Type B pancreatic cell (in vitro differentiated cells): ENCODE measurements around the gene RNF10. TPM values are rescaled to one million over a fixed set of nuclear protein-coding genes. Genes with fewer than 3 reads are reported as not detected.

Source experiments
- DNase-seq: peaks from one replicate; pipeline ENCODE4 v3.0.0; 2021; ENCODE audit warnings: mixed read lengths; ENCODE audit not compliant: unreplicated experiment; ENCODE audit errors: extremely low spot score
- H3K27ac Mint-ChIP-seq: 2 replicates; pipeline ENCODE4 v1.8.0; 2021; ENCODE audit warnings: mild to moderate bottlenecking, mixed read lengths
- H3K27me3 Mint-ChIP-seq: 2 replicates; pipeline ENCODE4 v1.8.0; 2021; ENCODE audit warnings: mixed read lengths
- H3K36me3 Mint-ChIP-seq: 2 replicates; pipeline ENCODE4 v1.8.0; 2021; ENCODE audit warnings: mixed read lengths
- H3K4me1 Mint-ChIP-seq: one replicate; pipeline ENCODE4 v1.8.0; 2021; ENCODE audit warnings: mixed read lengths; ENCODE audit not compliant: unreplicated experiment
- H3K4me3 Mint-ChIP-seq: 2 replicates; pipeline ENCODE4 v1.8.0; 2021; ENCODE audit warnings: mild to moderate bottlenecking, mixed read lengths
- H3K9me3 Mint-ChIP-seq: 2 replicates; pipeline ENCODE4 v1.8.0; 2021; ENCODE audit warnings: mixed read lengths
- CTCF ChIP-seq: fragments of 200-600 bp; sonication (generic); conservative IDR thresholded peaks from 2 replicates; pipeline ENCODE4 v1.5.0; 2021; ENCODE audit warnings: antibody characterized with exemption, mild to moderate bottlenecking
- total RNA-seq: library from RNA; stranded (reverse); gene quantifications from 2 replicates; pipeline ENCODE4 v1.2.1, GENCODE V29; 2021; ENCODE audit warnings: low replicate concordance

RNF10 gene
- total RNA-seq, 1 donor from 2014 or later: 188 TPM

DNA sequence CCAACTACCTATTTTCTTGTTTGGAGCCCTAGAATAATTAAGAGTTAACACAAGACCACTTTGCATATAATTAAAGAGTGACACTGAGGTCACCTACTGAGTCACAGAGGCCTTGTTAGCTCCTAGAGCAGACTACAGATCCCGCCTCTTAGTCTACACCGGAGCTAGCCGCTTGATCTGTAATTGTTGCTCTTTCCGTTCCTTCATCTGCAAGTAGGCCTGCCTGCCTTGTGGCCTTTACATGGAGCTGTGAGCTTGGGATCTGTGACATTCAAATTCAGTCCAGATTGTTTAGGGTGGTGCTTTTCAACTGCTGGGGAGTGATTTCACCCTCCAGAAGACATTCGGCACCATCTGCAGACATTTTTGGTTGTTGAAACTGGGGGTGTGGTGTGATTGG, 43.8 kb upstream of the RNF10 start:
- no peak for DNase-seq
- H3K36me3 Mint-ChIP-seq: peaks cover 7% of the 10 kb centered on the region
- H3K9me3 Mint-ChIP-seq: no peaks in the 10 kb centered on the region
- H3K4me1 Mint-ChIP-seq: peaks cover 13% of the 10 kb centered on the region
- H3K4me3 Mint-ChIP-seq: no peak overlapping the region
- TF ChIP-seq CTCF: no peak
- no peaks in the 10 kb centered on the region for H3K27me3 Mint-ChIP-seq
- H3K27ac Mint-ChIP-seq: no peak overlapping the region

DNA sequence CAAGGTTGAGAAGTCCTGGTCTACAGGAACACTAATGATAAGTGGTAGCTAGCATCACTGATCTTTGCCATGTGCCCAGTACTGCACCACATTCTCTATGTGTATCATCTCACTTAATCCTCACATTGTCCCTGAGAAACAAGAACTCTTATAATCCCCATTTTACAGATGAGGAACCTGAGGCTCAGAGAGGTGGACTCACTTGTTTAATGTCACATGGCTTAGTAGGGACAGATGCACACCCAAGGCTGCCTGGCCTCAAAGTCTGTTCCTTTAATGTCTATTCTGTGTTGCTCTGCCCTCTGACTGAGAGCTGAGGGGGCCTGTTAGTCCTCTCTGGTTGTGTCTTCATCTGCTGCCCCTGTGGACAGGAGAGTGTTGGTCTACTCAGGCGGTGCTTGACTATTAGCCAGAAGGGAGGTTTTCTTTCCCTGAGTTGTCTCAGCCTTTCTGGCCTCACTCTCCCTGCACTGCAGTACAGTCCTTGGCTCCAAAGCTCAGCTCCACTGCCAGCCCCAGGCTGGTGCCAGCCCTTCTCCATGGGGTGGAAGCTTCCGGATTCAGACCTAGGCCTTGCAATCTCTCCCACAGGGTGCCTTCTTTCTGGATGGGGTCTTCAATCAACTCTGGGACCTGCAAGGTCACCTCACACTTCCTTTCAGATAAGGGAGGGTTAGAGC, 43.2 kb upstream of the RNF10 start:
- H3K4me1 Mint-ChIP-seq: peaks cover 14% of the 10 kb centered on the region
- no peaks in the 10 kb centered on the region for H3K27me3 Mint-ChIP-seq
- peaks cover 7% of the 10 kb centered on the region for H3K36me3 Mint-ChIP-seq
- no peak overlapping the region for H3K27ac Mint-ChIP-seq
- TF ChIP-seq CTCF: no peak
- no peak overlapping the region for H3K4me3 Mint-ChIP-seq
- H3K9me3 Mint-ChIP-seq: no peaks in the 10 kb centered on the region
- no peak for DNase-seq

DNA sequence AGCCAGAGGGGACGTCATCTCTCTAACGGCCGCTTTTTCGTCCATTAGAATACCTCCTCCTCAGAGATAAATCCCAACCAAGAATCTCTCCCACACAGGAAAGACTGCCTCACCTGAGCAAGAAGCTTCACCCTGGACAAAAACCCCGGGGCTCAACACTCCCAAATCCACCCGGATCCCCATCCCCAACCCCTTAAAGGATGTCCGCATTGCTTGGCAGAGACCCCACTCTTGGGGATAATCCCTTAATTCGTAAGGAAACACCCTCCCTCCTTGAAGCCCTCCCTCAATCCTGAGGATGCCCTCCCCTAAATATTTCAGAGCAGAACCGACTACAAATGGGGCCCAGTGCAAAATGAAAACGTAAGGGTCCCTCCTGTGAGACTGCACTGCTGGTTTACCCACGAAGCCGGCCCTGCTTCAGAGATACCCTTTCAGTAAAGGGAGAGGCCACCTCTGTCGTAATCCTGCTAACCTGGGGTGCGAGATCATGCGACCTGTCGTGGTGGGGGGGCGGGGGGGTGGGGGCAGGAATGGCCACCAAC, 38.9 kb upstream of the RNF10 start:
- Mint-ChIP-seq H3K4me3 (peak overlapping the region; percentile 99), H3K36me3 (peaks cover 24% of the 10 kb centered on the region), H3K27ac (peak overlapping the region; percentile 83), H3K27me3 (no peaks in the 10 kb centered on the region), H3K9me3 (no peaks in the 10 kb centered on the region), H3K4me1 (peaks cover 26% of the 10 kb centered on the region)
- TF ChIP-seq CTCF: no peak
- no peak for DNase-seq

DNA sequence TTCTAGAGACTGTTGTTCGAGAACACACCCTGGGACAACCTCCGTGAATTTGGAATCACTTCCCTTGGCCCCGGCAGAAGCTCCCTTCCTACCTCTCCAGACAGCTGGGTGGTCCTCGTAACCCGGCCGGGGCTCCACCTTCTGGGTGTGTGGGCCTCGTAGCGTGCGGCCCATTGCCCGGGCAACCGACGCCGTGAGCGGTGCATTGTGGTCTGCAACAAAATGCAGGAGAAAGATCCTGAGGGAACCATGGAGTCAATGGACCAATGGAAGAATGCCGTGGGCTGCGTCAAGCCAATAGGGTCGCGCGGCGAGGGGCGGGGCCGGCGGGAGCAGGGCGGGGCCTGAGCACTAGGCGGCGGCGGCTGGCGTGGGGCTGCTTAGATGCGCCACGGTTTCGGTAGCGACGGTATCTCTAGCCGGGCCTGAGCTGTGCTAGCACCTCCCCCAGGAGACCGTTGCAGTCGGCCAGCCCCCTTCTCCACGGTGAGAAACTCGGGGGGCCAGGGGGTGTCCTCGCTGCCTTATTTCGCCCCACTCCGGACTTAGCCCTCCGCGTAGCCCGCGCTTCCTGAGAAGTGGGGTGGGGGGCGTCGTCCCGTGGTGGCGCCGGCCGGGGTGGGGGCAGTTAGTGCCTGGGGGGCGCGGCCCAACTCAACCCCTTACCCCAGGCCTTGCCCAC, 38.3 kb upstream of the RNF10 start, which contains the start of gene DYNLL1:
Gene DYNLL1, plus strand, starts transcription at position 383 of the 682 bp plus-strand sequence. CDS start 309 bp downstream, outside the sequence.
- Mint-ChIP-seq H3K36me3 (peaks cover 21% of the 10 kb centered on the region), H3K4me3 (peak within 1 kb of the TSS; percentile 99), H3K27me3 (no peaks in the 10 kb centered on the region), H3K27ac (peak within 1 kb of the TSS; percentile 83), H3K4me1 (peaks cover 26% of the 10 kb centered on the region), H3K9me3 (no peaks in the 10 kb centered on the region)
- TF ChIP-seq CTCF: no peak
- peak; percentile 98 for DNase-seq

GRCh38 chr12:120496413-120497340, 37.5 kb upstream of the RNF10 start:
- Mint-ChIP-seq H3K4me3 (peak overlapping the region; percentile 99), H3K27ac (peak overlapping the region; percentile 83), H3K9me3 (no peaks in the 10 kb centered on the region), H3K27me3 (no peaks in the 10 kb centered on the region), H3K4me1 (peaks cover 26% of the 10 kb centered on the region), H3K36me3 (peaks cover 21% of the 10 kb centered on the region)
- DNase-seq: no peak
- no peak for TF ChIP-seq CTCF
